Stimulated activated CD8-positive, alpha-beta memory T cell treated with anti-CD3 and anti-CD28 coated beads, Interleukin-12 subunit alpha, Interleukin-12 subunit beta, amount 100 ng/mL, for 24 hours (primary cell): ENCODE results near the gene ALDH3B1.
"Not testable (repeated sequence)": the region's sequence is repeated elsewhere in the genome, so short reads cannot be mapped to it uniquely, and the experiment has no call there.

Source experiments
- DNase-seq: peaks from one replicate; pipeline ENCODE4 v3.0.0-alpha.2; 2020; ENCODE audit errors: extremely low read depth

The ALDH3B1 gene

GRCh38 chr11:68010090-68011041 lies at the start of gene ALDH3B1:
TSS of gene ALDH3B1 (plus strand) at chr11:68010327. CDS start at chr11:68015298, 4,971 bp downstream.
- no peak for DNase-seq

- not testable (repeated sequence) for DNase-seq
These were observed 46.9 kb upstream of the ALDH3B1 start for GRCh38 chr11:67963217-67963616.

DNA sequence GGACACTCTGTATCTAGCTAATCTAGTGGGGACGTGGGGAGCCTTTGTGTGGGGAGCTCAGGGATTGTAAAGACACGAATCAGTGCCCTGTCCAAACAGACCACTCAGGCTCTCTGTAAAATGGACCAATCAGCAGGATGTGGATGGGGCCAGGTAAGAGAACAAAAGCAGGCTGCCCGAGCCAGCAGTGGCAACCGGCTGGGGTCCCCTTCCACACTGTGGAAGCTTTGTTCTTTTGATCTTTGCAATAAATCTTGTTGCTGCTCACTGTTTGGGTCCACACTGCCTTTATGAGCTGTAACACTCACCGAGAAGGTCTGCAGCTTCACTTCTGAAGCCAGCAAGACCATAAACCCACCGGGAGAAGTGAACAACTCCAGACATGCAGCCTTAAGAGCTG lies 46.2 kb upstream of the ALDH3B1 start:
- not testable (repeated sequence) for DNase-seq

DNA sequence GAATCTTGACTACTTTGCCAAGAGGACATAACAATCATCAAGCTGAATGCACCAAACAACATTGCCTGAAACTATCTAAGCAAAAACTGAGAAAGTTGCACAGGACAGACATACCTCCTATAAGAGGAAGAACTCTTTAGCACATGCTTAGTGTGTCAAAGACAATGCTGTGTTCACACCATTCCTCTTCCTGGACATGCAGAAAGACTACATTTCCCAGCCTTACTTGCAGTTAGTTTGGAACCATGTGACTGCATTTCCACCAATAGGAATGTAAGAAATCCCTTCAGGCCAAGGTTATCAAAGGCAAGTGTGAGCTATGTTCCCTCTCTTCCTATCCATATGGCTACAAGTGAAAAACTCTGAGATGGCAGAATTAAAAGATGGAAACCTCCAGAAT lies 45.4 kb upstream of the ALDH3B1 start:
- DNase-seq = not testable (repeated sequence)

GRCh38 chr11:67965830-67966348 lies 44.2 kb upstream of the ALDH3B1 start:
- not testable (repeated sequence) for DNase-seq

- DNase-seq = not testable (repeated sequence)
These were observed 35.4 kb upstream of the ALDH3B1 start for GRCh38 chr11:67974746-67975145.

- DNase-seq = not testable (repeated sequence)
These were observed 31.2 kb upstream of the ALDH3B1 start for GRCh38 chr11:67978766-67979418.

DNA sequence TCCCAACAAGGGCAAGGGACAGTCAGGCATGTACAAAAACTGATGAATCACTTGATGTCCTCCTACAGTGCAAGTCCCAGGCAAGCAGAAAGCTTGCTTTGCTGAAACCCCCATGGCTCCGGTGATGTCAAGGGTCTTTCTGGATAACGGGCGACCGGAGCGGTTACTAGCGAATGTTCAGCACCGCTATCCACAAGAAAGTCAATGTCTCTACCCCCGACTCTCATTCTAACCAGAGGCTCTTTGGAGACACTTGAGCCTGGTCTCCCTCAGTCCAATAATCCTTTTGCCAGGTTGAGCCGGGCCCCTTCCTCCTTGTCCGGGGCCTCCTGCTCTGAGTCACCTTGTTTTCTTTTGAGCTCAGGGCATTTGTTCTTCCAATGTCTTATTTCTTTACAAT lies 28.9 kb upstream of the ALDH3B1 start:
- not testable (repeated sequence) for DNase-seq

GRCh38 chr11:67982255-67982857 lies 27.8 kb upstream of the ALDH3B1 start:
- DNase-seq = not testable (repeated sequence)

DNA sequence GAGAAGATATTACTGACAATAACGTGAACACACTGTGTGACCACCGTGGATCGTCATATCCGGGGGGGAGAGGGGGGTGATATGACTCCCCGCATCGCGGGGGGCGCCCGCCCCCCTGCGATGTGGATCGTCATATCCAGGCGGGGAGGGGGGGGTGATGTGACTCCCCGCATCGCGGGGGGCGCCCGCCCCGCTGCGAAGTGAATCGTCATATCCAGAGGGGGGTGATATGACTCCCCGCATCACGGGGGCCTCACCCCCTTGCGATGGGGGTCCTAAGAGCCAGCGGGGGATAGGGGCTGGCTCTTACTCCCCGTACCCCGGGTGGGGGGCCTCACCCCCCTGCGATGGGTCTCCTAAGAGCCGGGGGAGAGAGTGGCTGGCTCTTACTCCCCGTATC lies 26.2 kb upstream of the ALDH3B1 start:
- no peak for DNase-seq

DNA sequence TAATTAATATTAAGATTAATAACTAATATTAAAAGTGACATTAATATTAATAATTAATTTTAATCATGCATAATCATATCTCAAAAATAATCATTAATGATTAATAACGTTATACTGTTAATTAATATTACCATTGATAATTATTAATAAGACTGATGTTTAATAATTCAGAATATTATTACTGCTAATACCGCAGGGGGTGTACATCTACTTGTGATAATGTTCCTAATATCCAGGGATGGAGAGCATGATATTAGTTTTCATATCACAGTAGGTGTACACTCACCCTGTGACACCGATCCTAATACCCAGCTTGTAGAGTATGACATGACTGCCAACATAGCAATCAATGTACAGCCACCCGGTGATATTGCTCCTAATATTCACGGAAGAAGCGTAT lies 24.8 kb upstream of the ALDH3B1 start:
- DNase-seq = not testable (repeated sequence)

GRCh38 chr11:67990546-67991346 lies 19.4 kb upstream of the ALDH3B1 start:
- not testable (repeated sequence) for DNase-seq

DNA sequence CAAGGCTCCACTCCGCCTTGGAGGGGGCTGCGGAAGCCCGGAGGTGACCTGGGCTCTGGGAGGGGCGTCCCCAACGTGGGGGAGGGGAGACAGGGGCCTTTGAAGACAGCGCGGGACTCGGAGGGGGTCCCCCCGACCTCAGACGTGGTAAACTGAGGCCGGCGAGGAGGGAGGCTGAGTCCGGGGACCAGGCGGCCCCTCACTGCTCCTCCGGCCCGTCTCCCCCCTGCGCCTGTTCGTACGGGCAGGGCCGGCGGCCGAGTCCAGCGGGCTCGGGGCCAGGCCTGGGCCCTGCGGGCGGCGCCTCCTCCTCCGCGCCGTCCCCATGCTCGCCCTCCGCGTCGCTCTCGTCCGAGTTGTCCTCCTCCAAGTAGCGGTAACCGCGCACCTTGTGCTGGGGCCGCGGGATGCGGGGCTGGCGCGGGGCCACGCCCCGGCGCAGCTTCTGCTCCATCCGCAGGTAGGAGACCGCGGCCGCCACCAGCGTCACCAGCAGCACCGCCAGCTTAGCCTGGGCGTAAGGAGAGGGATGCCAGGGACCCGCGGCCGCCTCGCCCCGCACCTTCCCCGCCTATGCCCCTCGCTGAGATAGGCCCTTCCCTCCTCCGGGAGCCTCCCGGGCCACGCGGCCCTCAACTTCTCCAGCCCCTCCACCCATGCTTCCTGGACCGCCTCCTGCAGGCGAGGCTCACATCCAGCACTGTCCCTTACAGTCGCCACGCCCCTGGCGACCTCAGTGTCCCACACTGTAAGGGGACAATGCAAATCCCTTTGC lies 18.6 kb upstream of the ALDH3B1 start:
- not testable (repeated sequence) for DNase-seq

DNA sequence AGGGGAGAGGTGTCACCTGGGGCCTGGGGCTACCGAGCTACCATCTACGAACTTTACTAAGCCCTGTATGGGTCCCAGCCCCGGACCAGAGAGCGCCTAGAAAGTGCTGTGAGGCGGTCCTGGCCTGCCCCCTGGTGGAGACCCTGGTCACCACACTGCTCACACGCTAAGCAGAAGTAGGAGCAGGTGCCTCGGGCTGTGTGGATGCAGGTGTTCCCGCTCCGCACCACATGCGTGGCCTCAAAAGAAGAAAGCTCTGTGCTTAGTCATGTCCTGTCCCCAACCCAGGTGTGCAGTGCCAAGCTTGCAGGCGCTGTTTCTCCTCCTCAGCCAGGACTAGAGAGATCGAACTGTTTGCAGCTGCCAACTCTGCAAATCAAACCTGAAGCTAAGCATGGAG lies 16.3 kb upstream of the ALDH3B1 start:
- not testable (repeated sequence) for DNase-seq

GRCh38 chr11:67994387-67994786 lies 15.7 kb upstream of the ALDH3B1 start:
- DNase-seq = not testable (repeated sequence)

GRCh38 chr11:67995129-67995528 lies 15.0 kb upstream of the ALDH3B1 start:
- not testable (repeated sequence) for DNase-seq

DNA sequence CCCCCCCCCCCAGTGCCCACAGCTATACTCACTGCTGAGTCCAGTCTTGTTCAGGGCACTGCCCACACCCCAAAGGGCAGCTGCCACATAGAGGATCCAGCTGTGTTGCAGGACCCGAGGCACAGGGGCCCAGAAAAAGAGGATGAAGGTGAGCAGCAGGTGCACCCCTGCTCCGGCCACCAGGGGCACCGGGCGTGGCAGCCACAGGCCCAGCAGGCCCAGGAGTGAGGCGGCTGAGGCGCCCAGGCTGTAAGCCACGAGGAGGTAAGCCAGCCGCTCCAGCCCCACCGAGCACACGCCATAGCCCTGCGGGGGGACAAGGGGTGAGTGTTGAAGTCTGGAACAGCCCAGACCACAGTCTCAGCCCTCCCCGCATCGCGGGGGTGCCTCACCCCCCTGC lies 14.5 kb upstream of the ALDH3B1 start:
- not testable (repeated sequence) for DNase-seq

DNA sequence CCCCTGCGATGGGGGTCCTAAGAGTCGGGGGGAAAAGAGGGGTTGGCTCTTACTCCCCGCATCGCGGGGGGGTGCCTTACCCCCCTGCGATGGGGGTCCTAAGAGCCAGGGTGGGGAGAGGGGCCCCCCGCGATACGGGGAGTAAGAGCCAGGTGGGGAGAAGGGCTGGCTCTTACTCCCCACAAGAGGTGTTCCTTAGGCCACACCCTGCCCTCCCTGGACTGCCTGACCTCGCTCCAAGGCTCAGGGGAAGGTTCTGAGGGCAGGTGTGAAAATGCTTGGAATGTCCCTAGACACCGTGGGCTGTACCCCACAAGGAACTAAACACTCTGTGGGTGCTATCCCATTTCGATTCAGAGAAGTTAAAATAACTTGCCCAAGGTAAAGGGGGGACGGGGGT lies 14.1 kb upstream of the ALDH3B1 start:
- DNase-seq = no peak

DNA sequence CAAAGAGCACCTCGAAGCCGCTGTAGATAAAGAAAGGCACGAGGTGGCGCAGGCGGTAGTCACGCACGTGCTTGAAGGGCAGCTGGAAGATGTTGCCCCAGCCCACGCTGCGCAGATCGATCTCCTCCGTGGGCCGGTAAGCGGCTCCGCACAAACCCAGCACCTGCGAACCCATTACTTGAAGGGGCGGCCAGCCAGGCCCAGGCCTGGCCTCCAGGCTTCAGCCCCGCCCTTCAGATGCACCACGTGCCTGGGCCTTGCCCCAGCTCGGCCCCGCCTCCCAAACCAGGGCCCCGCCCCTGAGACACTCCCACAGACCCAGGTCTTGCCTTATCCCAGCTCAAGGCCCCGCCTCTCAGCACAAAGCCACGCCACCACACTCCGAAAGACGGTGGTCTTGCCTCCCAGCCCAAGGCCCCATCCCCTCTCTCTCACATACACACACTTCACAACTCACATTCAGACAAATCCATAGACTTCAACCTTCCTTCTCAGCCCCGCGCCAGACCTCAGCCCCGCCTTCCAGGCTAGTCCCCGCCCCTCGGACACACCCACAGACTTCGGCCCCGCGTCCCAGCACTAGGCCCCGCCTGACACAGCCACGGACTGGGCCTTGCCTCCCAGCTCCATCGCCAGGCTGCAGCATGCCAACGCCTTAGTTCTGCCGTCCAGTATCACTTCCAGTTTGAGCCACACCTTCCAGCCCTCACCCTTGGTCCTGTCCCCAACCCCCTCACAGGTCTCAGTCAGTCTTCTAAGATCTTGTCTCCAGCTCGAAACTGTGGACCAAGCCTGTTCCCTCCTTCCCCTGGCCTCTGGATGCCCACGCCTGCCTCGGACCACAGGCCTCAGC lies 13.3 kb upstream of the ALDH3B1 start:
- DNase-seq = no peak
